SW480 (cell line): ENCODE measurements around the gene IGSF9B.

Experiments used
- DNase-seq: peaks from one replicate; pipeline ENCODE4 v3.0.0-alpha.2; 2016; ENCODE audit warnings: low spot score

The IGSF9B gene

GRCh38 chr11:133936592-133936991 is 20.2 kb downstream of the IGSF9B start:
- DNase-seq = no peak

DNA sequence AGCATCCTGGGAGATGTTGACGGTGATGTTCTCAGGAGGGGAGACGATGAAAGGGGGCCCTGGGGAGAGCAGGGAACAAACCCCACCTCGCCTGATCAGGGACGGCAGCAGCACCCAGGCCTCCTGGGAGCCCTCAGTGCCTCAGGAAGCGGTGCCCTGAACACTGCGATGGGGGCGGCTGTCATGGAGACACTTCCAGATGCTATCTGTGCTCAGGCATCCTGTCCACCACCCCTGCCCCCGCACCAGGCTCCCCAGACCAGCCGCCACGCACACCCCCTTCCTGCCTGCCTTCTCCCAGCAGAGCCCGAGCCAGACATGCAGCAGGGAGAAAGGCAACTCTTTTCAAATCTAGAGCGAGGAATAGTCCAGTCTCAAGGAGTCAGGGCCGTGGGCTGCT is 20.6 kb downstream of the IGSF9B start:
- DNase-seq = no peak

DNA sequence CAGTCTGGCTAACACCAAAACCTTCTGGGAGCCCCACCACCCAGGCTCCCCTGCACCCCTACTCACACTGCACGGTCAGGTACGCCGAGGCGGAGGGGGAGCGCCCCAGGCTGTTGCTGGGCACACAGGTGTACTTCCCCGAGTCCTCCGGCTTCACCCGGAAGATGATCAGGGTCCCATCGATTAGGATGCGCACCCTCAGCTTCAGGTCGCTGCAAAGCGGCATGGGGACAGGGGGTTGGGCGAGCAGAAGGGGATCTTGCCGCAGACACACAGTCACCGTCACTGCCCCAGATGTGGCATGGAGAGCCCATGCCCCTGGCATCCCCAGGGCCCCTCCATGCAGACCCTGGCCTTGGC is 21.2 kb downstream of the IGSF9B start:
- DNase-seq = no peak

DNA sequence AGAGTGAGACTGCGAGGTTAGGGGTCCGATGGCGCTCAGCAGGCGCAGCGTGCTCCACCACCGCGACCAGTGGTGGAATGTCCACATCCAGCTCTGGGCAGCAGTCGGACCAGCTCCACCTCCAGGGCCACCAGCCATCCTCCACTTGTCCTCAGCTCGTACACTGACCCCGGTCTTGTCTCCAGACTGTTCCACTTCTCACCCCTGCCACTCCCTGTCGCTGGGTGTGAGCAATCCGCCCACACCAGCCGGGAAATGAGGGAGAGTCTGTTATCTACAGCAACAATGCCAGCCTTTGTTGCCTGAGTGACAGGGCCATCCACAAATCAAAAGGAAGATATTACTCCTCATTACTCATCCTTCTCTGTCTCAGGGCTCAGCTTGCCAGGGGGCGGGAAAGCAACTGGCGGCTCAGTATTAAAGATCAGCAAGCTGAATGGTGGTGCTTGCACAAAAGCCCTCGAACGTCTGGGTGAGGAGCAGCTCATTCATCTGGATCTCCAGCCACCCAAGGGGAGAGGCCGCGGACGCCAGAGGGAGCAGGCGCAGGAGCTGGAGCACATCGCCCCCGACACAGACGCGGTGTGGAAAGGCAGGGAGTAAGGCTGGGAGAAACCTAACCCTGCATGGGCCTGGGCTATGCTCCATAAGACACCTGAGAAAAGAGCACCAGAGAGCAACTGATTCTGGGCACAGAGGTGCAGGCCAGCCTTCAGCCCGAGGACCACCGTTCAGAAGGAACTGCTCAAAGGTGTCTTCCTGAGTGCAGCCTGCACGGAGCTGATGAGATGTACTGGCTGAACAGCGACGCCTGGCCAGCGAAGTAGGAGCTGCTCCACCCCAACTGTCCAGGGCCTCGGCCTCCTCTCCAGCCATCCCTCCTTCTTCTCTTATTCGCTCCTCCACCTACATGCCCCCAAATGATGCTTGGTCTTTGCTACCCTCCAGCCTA is 21.9 kb downstream of the IGSF9B start:
- peak; percentile 99 for DNase-seq

- no peak for DNase-seq
Measured at GRCh38 chr11:133934096-133934495, 22.7 kb downstream of the IGSF9B start.

DNA sequence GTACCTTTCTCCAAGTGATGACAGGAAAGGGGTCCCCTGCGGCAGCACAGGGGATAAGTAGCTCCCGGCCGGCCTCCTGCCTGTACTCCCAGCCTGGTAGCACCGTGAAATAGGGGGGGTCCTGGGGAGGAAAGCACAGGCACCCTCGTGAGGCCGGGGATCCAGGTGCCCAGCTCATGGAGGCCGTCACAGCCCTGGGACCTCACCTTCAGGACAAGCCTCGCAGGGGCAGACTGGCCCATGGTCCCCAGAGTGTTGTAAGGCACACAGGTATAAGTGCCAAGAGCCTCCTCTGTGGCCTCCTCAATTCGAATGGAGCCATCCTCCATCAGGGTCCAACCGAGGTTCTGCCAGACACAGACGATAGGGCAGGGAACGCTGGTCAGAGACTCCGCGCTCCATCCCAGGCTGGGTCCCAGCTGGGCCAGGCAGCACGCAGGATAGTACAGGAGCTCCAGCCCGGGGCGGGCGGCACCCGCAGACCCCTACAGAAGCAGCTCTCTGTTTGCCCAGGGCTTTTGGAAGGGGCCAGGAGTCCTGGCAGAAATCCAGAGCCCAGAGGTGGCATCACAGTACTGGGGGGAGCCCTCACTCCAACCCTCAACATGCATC is 25.2 kb downstream of the IGSF9B start:
- DNase-seq = no peak

- no peak for DNase-seq
Measured at GRCh38 chr11:133930767-133931448, 25.9 kb downstream of the IGSF9B start.

GRCh38 chr11:133930053-133930766 is 26.6 kb downstream of the IGSF9B start:
- no peak for DNase-seq

GRCh38 chr11:133929401-133930052 is 27.2 kb downstream of the IGSF9B start:
- no peak for DNase-seq

DNA sequence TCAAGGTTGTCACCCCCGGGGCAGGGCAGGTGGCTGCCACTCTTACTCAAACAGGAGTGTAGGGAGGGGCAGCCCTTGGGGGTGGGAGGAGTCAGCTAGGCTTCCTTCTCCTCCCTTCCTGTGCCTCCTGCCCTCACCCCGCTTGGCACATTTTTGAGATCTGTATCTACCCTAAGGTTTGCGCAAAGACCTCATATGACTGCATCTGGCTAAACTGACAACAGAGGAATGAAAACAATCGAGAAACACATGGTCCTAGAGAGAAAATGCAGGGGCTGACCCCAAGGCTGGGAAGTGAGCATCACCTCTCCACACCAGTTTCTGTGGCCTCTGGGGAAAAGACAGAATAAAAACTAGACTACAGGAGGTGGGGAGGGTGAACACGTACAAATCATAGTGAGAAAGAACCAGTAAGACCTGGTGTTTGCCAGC is 28.1 kb downstream of the IGSF9B start:
- DNase-seq = peak; percentile 44

DNA sequence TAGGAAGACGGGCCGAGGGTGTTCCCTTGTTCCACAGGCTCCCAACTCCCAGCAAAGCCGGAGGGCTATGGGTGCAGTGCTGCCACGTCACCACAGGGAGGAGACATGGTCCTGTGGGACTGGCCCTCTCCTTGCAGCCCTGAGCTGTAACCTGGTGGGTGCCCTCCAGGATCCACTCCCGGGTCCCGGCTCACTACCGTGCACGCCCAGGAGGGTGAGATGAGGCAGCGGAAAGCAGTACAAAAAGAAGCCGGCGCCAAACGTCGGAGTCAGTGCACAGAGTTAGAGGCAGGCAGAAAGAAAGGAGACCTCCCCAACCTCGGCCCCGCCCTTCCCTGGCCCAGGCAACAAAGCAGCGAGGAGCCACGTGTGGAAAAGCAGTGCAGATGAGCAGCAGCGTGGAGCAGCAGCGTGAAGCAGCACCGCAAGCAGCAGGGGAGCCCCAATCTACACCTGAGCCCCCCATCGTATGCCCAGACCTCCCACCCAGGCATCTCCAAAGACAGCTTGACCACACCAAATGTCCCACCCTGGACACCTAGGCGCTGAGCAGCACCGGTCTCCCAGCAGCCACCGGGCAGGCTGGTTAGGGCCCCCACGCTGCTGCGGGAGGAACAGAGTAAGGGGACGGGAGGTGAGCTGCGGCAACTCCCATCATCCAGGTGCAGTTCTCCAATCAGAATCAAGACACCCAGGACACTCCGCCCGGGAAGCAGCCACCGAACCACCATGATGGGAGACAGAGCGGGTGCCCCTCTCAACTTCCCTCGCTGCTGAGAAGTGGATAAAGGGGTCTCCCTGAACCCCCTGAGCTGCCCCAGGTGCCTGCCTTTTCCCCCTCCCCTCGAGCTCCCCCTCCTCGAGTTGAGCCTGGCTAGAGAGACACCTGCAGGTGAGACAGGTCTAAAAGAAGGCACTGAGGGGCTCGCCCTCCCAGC is 28.8 kb downstream of the IGSF9B start:
- peak; percentile 88 for DNase-seq

- DNase-seq = no peak
Measured at GRCh38 chr11:133926466-133927246, 30.1 kb downstream of the IGSF9B start.

DNA sequence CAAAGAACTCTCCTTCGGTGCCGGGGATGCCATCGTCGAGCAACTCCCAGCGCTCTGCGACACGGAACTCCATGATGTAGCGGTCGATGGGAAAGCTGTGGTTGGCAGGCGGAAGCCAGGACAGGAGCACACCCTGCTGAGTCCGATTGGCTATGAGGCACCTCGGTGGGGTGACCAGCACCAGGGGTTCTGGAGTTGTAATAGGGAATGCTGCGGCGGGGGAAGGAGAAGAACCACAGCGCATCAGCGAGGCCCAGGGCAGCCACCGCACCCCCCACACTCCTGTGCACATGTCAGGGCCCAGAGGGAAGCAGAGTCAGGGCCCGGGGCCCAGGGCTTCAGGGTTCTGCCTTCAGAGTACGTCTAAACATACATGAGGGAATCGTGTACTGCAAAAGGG is 31.0 kb downstream of the IGSF9B start:
- no peak for DNase-seq

- DNase-seq = no peak
Measured at GRCh38 chr11:133924661-133925060, 32.1 kb downstream of the IGSF9B start.

DNA sequence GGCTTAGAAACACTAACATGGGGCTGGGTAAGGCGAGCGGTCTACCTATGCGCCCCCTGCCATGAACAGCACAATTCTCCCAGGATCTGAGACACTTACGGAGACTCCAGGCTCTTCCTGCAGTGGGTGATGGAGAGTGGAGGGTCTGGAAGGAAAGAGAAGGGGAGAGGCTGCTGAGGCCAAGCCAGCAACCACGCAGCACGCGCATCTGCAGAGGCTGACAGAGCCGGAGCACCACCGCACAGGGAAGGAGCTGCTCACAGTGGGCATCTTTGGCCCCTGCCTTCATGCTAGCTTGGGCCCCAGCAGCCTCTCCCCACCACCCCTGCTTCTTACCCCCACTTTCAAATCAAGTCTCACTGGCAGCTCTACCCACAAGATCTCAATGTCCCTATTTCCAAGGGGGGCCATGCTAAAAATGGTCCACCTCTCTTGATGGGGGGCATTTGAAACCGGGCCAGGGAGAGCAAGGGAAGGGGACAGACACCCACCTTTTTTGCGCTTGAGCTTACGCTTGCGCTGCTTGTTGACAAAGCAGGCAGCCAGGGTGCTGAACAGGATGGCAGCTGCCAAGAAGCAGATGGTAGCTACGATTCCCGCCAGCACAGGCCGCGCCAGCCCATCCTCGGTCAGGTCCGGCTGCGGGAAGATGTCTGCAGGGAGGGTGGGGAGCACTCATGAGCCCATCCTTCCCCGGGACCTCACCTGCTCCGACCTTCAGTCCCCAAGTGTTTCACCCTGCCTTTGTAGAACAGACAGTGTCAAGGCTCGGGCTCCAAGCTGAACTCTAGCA is 34.5 kb downstream of the IGSF9B start:
- DNase-seq = no peak

GRCh38 chr11:133921513-133921912 is 35.3 kb downstream of the IGSF9B start:
- DNase-seq = no peak

DNA sequence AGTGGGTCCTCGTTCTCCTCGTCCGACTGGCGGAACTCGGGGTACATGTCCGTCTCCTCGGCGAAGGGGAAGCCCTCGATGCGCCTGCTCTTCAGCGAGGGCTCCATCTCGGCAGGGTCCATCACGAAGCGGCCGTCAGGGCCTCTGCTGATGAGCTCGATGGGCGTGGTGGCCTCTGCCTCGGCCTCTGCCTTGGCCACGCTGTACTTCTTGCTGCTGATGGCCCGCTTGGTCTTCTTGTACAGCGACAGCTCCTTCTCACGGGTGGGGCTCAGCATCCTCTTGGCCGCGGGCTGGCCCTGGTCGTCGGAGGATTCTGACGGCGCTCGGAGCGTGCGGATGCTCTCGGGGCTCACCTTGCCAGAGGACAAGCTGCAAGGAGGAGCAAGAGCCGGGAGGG is 35.7 kb downstream of the IGSF9B start:
- no peak for DNase-seq

GRCh38 chr11:133920109-133920990 is 36.4 kb downstream of the IGSF9B start:
- DNase-seq = no peak
